SKM-1 (cell line): Measurements from ENCODE around the gene RNF25.

Experiments
- DNase-seq: peaks from one replicate; lab custom pipeline; 2025; ENCODE audit not compliant: unreplicated experiment; lab: John Stamatoyannopoulos, UW

The RNF25 gene, protein sequence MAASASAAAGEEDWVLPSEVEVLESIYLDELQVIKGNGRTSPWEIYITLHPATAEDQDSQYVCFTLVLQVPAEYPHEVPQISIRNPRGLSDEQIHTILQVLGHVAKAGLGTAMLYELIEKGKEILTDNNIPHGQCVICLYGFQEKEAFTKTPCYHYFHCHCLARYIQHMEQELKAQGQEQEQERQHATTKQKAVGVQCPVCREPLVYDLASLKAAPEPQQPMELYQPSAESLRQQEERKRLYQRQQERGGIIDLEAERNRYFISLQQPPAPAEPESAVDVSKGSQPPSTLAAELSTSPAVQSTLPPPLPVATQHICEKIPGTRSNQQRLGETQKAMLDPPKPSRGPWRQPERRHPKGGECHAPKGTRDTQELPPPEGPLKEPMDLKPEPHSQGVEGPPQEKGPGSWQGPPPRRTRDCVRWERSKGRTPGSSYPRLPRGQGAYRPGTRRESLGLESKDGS

DNA sequence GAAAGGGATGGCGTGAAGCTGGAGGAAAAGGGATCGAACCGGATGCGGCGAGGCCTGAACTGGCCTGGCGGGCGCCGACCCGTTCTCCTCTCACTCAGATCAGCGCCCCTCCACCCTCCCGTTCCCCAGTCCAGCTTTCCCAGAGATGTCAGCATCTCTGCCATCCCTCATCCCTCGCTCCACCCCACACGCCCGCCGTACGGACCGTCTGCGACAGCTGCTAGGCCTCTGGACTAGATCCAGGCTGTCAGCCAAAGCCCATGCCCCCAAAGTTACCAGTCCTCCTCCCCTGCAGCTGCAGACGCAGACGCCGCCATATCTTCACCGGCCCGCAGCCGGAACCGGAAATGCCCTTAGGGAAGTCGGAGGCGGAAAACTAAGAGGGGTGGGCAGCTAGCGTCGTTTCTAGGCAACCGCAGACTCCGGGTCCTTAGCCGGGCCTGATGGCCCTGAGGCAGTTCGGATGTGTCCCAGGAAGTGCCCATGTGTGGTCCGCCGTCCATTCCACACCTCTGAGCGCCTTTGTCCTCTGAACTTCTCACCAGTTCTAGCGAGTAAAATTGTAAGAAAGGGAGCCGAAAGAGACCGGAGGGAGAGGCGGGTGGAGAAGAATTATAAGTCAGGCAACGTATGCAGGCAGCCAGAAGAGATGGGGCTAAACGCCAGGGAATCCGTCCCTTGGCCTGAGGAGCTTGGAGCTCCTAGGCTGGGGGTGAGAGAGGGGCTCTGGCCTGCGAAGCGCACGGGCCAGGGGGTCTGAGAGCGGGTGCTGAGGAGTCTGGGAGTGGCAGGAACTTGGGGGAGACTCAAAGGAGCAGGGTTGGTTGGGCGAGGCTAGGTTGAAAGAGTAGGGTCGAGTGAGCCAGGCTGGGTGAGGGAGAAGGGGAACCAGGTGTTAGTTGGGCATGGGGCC is at the start of gene RNF25, which contains the start of gene STK36:
Gene RNF25, minus strand, starts transcription at position 349 of the 913 bp plus-strand sequence. Its CDS starts 32 bp downstream, at position 317.
Gene STK36, plus strand, starts transcription at position 433 of the 913 bp plus-strand sequence. CDS start 744 bp downstream, outside the sequence.
- DNase-seq = peak; percentile 75

DNA sequence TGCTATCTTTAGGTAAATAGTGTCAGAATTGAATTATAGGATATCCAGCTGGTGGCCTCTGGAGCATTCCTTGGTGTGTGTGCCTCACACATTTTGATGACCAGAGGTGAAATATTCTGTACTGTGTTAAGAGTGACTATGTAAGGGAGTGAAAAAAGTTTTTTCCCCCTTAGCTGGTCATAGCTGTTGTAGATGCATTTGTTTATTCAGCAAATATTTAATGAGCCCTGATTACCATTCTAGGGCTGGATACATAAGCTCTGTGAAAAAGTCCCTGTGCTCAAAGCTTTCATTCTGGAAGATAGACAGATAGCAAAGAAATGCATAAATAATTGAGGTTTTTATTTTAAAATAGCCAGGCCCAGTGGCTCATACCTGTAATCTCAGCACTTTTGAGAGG is 49.7 kb upstream of the RNF25 start:
- no peak for DNase-seq

DNA sequence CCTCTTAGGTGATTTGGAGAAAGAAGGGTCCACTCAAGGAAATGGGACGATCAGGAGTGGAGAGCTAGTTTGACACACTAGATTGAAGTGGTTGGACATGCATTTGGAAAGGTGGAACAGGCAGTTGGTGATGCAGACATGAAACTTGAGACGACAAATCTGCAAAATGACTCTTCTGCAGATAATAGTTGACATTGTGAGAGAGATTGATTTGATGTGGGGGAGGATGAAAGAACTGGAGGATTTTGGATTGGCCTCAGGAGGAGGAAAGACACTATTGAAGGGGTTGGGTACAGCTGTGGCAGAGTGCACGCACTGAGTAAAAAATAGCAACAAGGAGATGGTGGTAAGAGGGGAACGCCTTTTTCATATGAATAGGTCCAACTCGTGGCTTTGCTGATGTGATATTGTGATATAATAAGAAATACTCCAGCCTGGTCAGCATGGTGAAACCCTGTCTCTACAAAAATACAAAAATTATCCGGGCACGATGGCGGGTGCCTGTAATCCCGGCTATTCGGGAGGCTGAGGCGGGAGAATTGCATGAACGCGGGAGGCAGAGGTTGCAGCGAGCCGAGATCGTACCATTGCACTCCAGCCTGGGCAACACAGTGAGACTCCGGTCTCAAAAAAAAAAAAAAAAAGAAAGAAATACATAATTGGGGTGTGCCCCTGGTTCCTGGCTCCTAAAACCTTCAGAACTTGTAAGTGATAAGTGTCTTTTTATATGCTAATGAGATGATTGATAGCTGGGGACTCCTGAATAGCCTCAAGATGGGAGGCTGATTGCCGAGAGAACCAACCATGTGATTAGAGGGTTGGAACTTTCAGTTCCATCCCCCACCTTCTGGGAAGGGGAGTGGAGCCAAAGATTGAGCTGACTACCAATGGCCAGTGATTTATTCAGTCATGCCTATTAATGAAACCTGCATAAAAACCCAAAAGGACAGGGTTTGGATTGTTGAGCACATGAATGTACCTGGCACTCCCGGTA is 48.5 kb upstream of the RNF25 start:
- no peak for DNase-seq

DNA sequence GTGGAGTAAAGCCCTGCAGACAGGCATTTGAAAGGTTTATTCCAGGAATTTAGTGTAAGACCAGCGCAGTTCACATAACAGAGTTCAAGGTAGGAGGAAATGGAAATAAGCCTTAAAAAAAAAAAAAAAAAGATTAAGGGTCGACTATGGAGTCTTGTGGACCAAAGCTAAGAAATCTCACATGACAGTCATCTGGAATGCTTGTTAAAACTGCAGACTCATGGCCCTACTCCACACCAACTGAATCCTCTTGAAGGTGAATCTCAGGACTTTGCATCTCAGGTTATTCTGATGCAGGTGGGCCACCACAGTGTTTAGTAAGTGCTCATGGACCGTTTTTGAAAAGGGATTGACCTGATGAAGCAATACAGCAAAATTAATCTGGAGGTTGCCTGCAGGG is 47.7 kb upstream of the RNF25 start:
- DNase-seq = no peak

DNA sequence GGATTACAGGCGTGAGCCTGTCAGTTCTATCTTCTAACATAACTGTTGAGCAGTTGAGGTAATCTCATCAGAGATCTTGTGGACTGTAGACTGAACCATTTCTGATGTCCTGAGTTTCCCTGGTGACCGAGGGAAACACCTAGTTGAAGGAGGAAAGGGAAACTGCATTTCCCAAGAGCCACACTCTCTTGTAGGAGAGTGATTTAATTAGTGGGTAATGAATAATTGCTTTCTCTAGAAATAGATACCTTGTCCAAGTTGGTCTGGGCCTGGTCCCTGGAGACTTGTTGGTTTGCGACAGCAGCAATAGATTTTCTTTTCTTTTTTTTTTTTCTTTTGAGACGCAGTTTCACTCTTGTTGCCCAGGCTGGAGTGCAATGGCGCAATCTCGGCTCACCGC is 46.3 kb upstream of the RNF25 start:
- no peak for DNase-seq

DNA sequence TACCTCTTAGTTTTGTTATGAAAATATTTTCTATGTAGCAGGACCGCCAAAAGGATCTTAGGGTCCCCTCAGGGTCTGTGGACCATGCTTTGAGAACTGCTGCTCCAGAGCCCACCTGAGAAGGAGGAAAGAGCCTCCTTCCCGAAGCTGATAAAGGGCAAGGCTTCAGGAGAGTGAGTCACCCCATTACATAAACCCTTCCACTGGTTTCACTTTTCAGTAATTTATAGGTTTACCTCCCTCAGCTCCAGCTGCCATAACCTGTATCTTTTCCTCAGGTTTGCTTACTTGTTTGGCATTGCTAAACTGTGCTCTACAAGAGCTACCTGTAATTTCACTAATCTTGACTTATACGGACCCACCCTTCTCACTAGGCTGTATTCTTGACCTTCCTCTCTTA is 45.5 kb upstream of the RNF25 start:
- no peak for DNase-seq

DNA sequence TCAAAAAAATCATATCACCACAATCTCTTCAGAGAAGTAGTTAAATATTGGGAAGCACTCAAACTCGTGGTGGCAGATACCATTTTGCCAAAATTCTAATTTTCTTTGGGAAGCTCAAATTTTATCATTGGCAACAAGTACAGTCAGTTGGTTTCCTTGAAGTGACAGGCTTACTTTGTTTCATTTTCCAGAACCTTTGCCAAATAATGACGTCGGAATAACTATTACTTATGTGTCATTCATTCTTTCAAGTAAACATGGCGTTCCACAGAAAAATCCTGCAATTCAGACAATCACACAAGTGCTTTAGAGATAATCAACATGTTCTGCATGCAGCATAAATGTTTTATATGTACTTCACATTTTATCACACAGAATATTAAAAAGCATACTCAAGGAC is 44.3 kb upstream of the RNF25 start:
- no peak for DNase-seq

DNA sequence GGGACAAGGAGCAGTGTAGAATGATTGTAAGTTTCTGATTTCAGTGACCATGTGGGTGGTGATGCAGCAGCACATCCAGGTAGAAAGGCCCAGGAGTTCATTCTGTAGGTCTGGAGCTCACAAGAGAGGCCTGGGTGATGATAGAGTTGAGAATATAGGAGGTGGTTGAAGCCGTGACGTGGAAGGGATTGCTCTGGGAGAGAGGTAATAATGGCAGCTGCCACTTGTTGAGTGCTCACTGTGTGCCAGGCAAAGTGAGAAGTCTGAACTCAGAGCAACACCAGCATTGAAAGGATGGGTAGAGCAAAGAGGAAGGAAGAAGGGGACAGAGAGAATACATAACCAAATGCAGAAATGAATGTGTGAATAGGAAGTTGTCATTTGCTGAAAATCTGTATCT is 42.1 kb upstream of the RNF25 start:
- no peak for DNase-seq

DNA sequence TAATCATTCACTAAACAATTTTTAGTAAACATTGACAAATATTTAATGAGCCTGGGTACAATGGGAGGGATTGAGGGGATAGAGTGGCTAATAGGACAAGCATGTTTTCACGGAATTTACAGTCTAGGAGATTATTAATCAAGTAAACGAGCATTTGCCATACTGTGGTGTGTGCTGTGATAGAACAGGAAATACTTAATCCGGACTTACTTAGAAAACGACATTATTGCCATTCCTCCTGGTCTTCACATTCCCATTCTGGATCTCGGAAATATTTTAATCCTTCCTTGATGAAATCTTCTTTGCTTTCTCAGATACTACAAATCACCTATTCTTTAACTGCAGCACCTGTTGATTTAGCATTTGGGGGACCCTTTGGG is 39.7 kb upstream of the RNF25 start:
- no peak for DNase-seq

DNA sequence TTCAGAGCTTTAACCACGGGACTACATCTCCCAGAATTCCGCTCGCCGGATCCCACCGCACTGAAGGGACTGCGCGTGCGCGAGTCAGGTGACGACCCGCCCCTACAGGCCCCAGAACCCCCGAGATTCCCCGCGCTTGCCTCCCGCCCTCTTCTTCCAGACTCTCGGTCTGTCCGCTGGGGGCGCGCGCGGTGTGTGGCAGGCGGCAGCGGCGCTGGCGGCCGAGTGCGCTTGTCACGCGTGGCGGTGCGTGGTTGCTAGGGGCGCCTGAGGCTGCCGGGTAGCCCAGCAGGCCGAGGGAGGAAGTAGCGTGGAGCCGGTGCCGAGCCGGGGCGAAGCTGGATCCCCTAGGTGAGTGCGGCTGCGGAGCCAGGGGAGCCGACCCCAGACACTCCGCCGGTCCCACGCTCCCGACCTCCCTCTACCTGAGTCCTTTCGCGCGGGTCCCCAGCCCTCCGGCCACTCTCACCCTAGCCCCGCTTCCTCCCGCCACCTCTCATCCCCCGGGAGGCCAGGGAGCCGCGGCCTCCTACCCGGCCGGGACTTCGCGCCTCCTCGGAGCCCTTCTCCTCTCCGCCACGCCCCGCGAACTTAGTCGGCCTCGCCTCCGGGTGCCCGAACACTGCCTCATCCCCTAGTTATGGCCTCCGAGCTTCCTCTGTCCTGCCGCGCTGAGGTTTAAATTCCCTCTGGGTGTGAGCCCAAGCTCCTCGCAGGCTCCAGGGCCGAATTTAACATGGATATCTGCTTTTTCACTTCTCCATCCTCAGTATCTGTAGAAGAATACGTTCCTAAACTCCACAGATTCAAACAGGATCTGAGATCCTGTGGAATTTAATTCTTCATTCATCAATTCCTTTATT is 39.1 kb upstream of the RNF25 start, which contains the start of gene TTLL4:
Gene TTLL4, plus strand, starts transcription at position 149 of the 863 bp plus-strand sequence. CDS start 26,842 bp downstream, outside the sequence.
- peak; percentile 95 for DNase-seq

DNA sequence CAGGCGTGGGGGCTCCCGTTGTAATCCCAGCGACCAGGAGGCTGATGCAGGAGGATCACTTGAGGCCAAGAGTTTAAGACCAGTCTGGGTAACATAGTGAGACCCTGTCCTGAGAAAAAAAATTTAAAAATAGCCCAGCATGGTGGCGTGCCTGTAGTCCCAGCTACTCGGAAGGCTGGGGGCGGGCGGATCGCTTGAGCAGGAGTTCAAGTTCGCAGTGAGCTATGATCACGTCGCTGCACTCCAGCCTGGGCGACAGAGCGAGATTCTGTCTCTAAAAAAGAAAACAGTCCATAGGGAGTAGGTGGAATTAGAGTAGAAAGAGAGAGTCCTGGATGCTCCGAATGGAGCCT is 38.5 kb upstream of the RNF25 start:
- no peak for DNase-seq

DNA sequence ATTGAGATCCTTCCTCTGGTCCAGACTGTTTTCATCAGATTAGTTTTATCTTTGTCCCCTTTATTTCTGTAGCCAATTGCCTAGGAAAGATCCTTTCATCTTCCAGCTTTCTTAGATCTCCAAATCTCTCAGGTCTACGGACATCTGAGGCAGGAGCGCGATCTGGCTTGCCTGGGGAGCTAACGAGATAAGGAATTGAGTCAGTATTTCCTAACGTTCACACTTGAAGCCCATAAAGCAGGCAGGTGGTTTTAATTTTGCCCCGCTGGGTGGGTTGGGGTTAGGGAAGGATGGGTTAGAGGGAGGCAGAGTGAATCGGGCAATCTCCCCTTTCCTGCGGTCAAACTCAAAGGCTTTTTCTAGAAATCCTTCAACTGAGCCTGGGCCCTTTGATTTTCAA is 38.1 kb upstream of the RNF25 start:
- DNase-seq = no peak

DNA sequence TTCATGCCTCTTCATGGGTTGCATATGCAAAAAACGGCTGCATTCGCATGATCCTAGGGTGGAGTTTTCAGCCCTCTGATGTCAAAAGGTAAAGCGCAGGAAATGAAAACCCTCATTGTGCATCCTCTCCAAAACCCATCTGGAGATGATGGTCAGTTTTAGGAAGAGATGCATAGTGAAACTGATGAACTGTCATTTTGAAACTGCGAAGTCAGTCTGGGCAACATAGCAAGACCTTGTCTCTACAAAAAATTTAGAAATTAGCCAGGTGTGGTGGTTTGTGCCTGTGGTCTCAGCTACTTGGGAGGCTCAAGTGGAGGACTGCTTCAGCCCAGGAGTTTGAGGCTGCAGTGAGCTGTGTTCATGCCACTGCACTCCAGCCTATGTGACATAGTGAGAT is 36.3 kb upstream of the RNF25 start:
- DNase-seq = no peak

DNA sequence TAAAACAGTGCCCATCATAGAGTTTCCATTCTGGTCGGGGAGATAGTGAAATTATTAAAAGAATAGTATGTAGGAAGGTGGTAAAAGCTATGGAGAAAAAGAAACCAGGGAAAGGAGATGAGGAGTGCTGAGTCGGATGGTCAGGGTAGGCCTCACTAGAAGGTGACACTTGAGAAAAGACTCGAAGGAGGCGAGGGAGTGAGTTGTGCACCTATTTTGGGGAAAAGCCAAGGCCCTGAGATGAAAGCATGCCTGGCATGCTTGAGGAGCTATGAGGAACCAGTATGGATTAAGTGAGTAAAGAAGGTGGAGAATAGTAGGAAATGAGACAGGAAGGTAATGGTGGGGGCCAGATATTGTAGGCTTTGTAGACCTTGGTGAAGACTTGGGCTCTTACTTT is 31.5 kb upstream of the RNF25 start:
- no peak for DNase-seq

DNA sequence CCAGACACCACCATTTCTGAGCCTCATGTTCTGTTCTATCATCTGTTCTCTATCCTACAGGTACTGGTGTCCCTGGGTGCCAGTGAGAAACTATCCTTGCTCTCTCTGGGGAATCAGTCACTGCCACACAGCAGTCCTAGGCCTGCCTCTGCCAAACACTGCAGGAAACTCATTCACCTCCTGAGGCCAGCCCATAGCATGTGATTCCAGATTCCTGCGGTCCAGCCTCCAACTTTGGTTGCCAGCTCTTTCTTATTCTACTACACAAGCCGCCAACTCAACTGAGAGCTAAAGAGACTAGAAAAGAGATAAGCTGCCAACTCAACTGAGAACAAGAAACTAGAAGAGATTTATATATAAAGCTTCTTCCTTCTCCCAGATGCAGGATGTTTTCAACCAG is 30.0 kb upstream of the RNF25 start:
- no peak for DNase-seq

DNA sequence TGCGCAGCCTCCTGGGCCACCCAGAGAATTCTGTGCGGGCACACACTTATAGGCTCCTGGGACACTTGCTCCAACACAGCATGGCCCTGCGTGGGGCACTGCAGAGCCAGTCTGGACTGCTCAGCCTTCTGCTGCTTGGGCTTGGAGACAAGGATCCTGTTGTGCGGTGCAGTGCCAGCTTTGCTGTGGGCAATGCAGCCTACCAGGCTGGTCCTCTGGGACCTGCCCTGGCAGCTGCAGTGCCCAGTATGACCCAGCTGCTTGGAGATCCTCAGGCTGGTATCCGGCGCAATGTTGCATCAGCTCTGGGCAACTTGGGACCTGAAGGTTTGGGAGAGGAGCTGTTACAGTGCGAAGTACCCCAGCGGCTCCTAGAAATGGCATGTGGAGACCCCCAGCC is 27.1 kb upstream of the RNF25 start:
- DNase-seq = no peak

DNA sequence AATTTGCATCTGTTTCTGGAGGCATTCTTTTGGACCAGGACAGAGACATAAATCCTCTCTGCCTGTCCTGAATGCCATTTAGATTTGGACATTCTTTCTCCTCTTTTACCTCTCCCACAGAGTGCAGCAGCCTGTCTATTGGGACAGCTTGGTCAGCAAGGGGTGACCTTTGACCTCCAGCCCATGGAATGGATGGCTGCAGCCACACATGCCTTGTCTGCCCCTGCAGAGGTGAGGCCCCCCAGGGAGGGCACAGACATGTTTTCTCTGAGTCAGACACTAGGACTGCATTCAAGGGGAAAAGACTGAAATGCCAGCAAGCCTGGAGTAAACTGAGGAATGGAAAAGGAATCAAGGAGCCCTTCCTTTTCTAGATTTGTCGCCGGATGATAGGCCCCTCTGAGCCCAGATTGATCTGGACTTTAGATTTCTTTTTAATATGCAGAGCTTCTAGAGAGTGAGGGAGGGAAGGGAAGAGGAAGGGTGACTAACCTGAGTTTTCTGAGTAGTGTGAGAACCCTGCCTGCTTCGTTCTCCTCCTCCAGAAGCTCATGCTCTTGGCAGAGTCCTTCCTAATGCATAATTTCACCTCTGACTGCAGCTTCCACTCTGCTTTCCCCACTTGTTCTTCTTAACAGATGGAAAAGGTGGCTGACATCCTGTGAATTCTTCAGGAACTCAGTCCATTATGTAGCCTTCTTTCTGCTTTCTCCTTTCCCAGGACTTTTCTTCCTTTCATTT is 22.8 kb upstream of the RNF25 start:
- no peak for DNase-seq

DNA sequence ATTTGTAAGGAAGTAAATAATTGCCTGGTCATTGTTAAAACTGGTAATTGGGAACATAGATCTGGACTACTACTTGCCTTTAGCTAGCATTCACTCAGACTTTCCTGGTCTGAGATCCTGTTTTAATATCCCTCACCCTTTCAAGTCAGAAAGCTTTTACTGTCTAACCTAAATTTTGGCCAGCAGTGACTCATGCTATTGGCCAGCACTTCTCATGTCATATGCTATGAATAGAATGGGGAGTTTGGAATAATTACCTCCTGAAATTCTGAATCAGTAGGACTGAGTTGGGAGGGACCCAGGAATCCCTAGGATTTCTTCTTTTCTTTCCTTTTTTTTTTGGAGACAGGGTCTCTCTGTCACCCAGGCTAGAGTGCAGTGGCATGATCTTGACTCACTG is 19.4 kb upstream of the RNF25 start:
- DNase-seq = no peak
